Epithelial cell of proximal tubule (primary cell): ENCODE data around the gene LRRC18. TPM values are rescaled to one million over a fixed set of nuclear protein-coding genes. Genes with fewer than 3 reads are reported as not detected.

ENCODE experiments used
- DNase-seq: peaks from one replicate; pipeline ENCODE4 v3.0.0-alpha.2; 2011; ENCODE audit warnings: low read depth
- H3K4me3 ChIP-seq: 2 replicates; pipeline ENCODE4 v1.5.1; 2011; ENCODE audit warnings: low read depth, mild to moderate bottlenecking, low read length
- CTCF ChIP-seq: conservative IDR thresholded peaks from 2 replicates; pipeline ENCODE4 v1.5.1; 2012; ENCODE audit warnings: low read depth, mild to moderate bottlenecking, low read length
- total RNA-seq: library from RNA; depleted of rRNA; stranded (reverse); fragments of >200 nt; gene quantifications from 2 replicates; pipeline ENCODE4 v1.2.3, GENCODE V29; 2015

Gene LRRC18
- total RNA-seq, 1 donor from 2014 or later = not detected

- TF ChIP-seq CTCF = no peak
- DNase-seq = no peak
- H3K4me3 ChIP-seq = no peak overlapping the region
These were observed 1.3 kb upstream of the LRRC18 start for GRCh38 chr10:48940958-48941357.

- no peak for TF ChIP-seq CTCF
- DNase-seq = no peak
These were observed 732 bp upstream of the LRRC18 start for GRCh38 chr10:48940372-48940771.

GRCh38 chr10:48938990-48939536 is 577 bp downstream of the LRRC18 start:
- no peak overlapping the region for H3K4me3 ChIP-seq

More at GRCh38 chr10:48940372-48940771, 732 bp upstream of the LRRC18 start:
- no peak overlapping the region for H3K4me3 ChIP-seq

DNA sequence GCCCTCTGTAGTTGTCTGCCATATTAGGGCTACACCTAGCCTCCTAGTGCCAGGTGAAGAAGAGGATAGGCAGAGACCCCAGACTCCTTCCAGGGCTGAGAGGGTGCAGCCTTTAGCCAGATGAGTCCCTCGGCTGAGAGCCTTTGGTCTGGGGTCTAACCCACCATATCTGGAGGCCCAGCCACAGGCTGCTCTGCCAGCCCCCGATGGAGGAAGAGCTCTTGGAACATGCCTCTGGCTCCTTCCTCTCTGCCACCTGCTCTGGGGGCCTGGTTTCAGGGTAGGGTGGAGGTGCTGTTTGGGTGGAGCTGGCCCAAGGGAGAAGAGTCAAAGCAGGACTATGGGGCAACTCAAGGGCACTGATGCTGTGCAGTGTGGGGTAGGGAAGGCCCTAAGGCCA is 1.4 kb downstream of the LRRC18 start:
- TF ChIP-seq CTCF = no peak
- no peak for DNase-seq
- no peak overlapping the region for H3K4me3 ChIP-seq

More at GRCh38 chr10:48938990-48939536, 577 bp downstream of the LRRC18 start:
- TF ChIP-seq CTCF = no peak
- DNase-seq = no peak

DNA sequence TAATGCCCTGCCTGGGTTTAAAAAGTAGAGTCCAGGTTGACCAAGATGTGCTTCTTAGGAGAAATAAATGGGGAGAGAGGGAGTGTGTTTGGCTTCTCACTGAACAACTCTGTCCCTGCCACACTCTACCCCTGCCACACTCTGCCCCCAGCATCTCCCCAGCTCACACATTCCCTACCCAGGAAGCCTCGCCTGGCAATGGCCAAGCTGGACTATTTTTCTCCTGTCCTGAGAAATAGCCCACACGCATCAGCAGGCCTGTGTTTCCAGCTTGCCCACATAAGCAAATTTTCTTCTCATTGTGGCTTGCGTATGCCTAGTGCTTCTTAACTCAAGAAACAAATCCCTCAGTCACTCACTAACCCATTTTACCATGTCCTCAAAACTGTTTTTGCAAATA is 1.8 kb downstream of the LRRC18 start:
- H3K4me3 ChIP-seq = no peak overlapping the region
- no peak for DNase-seq
- no peak for TF ChIP-seq CTCF

DNA sequence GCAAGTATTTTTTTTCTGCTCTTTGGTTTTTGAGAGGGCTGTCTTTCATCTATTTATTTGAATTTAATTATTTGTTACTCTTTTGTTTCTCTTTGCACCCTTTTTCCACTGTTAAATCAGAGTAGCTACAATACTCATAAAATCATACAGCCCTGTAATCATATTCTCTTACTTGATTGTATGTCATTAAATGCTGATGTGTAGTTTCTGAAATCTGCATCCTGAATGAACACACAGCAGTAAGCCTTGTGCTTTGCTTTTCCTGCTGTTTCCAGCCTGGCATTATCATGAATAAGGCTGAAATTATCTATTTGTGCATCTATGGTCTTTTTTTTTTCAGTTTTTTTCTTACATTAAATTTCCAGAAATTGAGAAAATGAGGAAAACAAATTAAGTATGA is 4.1 kb downstream of the LRRC18 start:
- DNase-seq = no peak
- TF ChIP-seq CTCF = no peak
- H3K4me3 ChIP-seq = no peak overlapping the region
